K562 (cell line): ENCODE results near the gene RASSF3. TPM values are rescaled to one million over a fixed set of nuclear protein-coding genes. Genes with fewer than 3 reads are reported as not detected.

Experiments
- BDP1 ChIP-seq: IDR thresholded peaks from 3 replicates; pipeline ENCODE4 v1.6.1; 2011; ENCODE audit not compliant: insufficient read length, insufficient read depth
- BHLHE40 ChIP-seq: IDR thresholded peaks from 2 replicates; pipeline ENCODE4 v1.6.1; 2011; ENCODE audit warnings: low read length, improper control_type of control experiment
- BRD4 ChIP-seq: fragments of 200-600 bp; sonication (generic); IDR thresholded peaks from 2 replicates; pipeline ENCODE4 v1.6.1; 2017; ENCODE audit warnings: inconsistent platforms
- GABPA ChIP-seq: fragments of 200-800 bp; sonication (Bioruptor generic); conservative IDR thresholded peaks from 2 replicates; pipeline ENCODE4 v1.6.1; 2016; ENCODE audit warnings: low read depth, missing genetic modification characterization, missing compliant biosample characterization
- GTF2A2 ChIP-seq: IDR thresholded peaks from 2 replicates; pipeline ENCODE4 v1.6.1; 2016; ENCODE audit warnings: mild to moderate bottlenecking, missing genetic modification characterization, missing compliant biosample characterization
- JUND ChIP-seq, 2 experiments: IDR thresholded peaks; 2 replicates in 1 of 2; 3 replicates in 1 of 2; pipeline ENCODE4 v1.6.1; 2011; ENCODE audit warnings: borderline replicate concordance in 2 of 2, low read depth in 2 of 2, low read length in 2 of 2, improper control_type of control experiment in 1 of 2, missing biosample characterization in 1 of 2, missing genetic modification characterization in 1 of 2, missing genetic modification reagents in 1 of 2
- MYC ChIP-seq, 2 experiments: fragments of 250-450 bp in 1 of 2; sonication (Bioruptor Pico) in 1 of 2; IDR thresholded peaks; 2 replicates each; pipeline versions ENCODE4 v1.5.1 to v1.6.1; 2012 to 2021; ENCODE audit warnings: low read depth in 2 of 2, borderline replicate concordance in 1 of 2, improper control_type of control experiment in 1 of 2, low read length in 1 of 2, mild to moderate bottlenecking in 1 of 2, moderate library complexity in 1 of 2
- NCOA2 ChIP-seq, 2 experiments: fragments of 450-650 bp; IDR thresholded peaks; 2 replicates each; pipeline ENCODE4 v1.6.1; 2018; ENCODE audit warnings: mild to moderate bottlenecking in 2 of 2, moderate library complexity in 1 of 2; ENCODE audit not compliant: partially characterized antibody in 2 of 2
- NCOR1 ChIP-seq: fragments of 450-650 bp; IDR thresholded peaks from 2 replicates; pipeline ENCODE4 v1.6.1; 2016; ENCODE audit warnings: mild to moderate bottlenecking, moderate library complexity
- PHF8 ChIP-seq: fragments of 200-600 bp; sonication (generic); IDR thresholded peaks from 2 replicates; pipeline ENCODE4 v1.6.1; 2012; ENCODE audit warnings: mixed run types, mild to moderate bottlenecking, inconsistent platforms, low read length, moderate library complexity, borderline replicate concordance
- ZBTB7A ChIP-seq: IDR thresholded peaks from 2 replicates; pipeline ENCODE4 v1.6.1; 2011; ENCODE audit warnings: low read depth, mild to moderate bottlenecking, low read length, moderate library complexity, borderline replicate concordance; ENCODE audit not compliant: control insufficient read depth
- ZNF830 ChIP-seq: fragments of 250-450 bp; sonication (Bioruptor Pico); IDR thresholded peaks from 2 replicates; pipeline ENCODE4 v1.5.0; 2021; ENCODE audit warnings: mild to moderate bottlenecking
- polyA plus RNA-seq, 8 experiments: library from polyadenylated mRNA; depleted of rRNA in 4 of 8; stranded (reverse) in 5 of 8; unstranded in 3 of 8; fragments of >200 nt; fragmentation: Nextera tagmentation in 2 of 8; fragmentation: Illumina TruSeq in 1 of 8; extraction: Ambion mirVana in 2 of 8; extraction: Trizol in 1 of 8; gene quantifications; 2 replicates each; pipeline versions ENCODE4 v1.2.1 to v1.2.3, GENCODE V29; 2011 to 2014; ENCODE audit warnings: inconsistent platforms in 1 of 8, missing spikeins in 1 of 8
- total RNA-seq, 7 experiments: library from RNA; depleted of rRNA in 6 of 7; stranded (reverse); fragments of >200 nt in 6 of 7; fragmentation: Illumina TruSeq in 2 of 7; extraction: Trizol in 2 of 7; gene quantifications; 2 replicates each; pipeline versions ENCODE4 v1.2.1 to v1.2.3, GENCODE V29; 2011 to 2021; ENCODE audit warnings: low replicate concordance in 1 of 7
- TF ChIP-seq, protein P1 (sequence below): fragments of 250-450 bp; sonication (Bioruptor Pico); IDR thresholded peaks from 2 replicates; pipeline ENCODE4 v1.4.0; 2020; ENCODE audit warnings: mild to moderate bottlenecking, moderate library complexity, borderline replicate concordance
- TF ChIP-seq, protein P2 (sequence below): sonication (generic); formaldehyde crosslinking; IDR thresholded peaks from 2 replicates; pipeline ENCODE4 v1.8.0; 2022; ENCODE audit warnings: mild to moderate bottlenecking, missing genetic modification reagents
- TF ChIP-seq, protein P3 (sequence below): fragments of 450-650 bp; IDR thresholded peaks from 2 replicates; pipeline ENCODE4 v1.6.1; 2017; ENCODE audit warnings: antibody characterized with exemption, mild to moderate bottlenecking
- TF ChIP-seq, protein P4 (sequence below): sonication (generic); formaldehyde crosslinking; IDR thresholded peaks from 2 replicates; pipeline ENCODE4 v1.8.1; 2023; ENCODE audit warnings: mild to moderate bottlenecking, missing genetic modification reagents

Gene RASSF3
- total and polyA plus RNA-seq, 9 of the 15 experiments (the other 6 are each of a cell fraction or from before 2014, with no cell fraction given): 3.7 to 39.2 (median 20.2) TPM

DNA sequence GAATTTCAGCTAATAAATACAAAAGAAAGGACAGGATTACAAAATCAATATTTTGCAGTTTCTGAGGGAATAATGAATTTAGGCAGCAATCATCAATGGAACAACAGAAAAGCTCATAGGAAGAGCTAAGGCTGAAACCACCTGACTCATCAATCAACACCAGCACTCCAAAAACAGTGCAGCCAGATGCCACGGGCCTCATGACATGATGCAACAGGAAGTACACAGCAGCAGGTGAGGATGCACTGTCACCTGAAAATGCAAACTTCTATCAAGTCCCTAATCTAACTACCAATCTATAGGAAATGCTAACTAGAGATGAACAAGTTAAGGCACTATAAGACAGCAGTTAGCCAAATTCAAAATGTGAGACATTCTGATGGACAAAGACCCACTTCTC is 127.2 kb downstream of the RASSF3 start (continued):
- TF ChIP-seq, protein P1, sequence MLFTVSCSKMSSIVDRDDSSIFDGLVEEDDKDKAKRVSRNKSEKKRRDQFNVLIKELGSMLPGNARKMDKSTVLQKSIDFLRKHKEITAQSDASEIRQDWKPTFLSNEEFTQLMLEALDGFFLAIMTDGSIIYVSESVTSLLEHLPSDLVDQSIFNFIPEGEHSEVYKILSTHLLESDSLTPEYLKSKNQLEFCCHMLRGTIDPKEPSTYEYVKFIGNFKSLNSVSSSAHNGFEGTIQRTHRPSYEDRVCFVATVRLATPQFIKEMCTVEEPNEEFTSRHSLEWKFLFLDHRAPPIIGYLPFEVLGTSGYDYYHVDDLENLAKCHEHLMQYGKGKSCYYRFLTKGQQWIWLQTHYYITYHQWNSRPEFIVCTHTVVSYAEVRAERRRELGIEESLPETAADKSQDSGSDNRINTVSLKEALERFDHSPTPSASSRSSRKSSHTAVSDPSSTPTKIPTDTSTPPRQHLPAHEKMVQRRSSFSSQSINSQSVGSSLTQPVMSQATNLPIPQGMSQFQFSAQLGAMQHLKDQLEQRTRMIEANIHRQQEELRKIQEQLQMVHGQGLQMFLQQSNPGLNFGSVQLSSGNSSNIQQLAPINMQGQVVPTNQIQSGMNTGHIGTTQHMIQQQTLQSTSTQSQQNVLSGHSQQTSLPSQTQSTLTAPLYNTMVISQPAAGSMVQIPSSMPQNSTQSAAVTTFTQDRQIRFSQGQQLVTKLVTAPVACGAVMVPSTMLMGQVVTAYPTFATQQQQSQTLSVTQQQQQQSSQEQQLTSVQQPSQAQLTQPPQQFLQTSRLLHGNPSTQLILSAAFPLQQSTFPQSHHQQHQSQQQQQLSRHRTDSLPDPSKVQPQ: no peak
- TF ChIP-seq BRD4: no peak
- TF ChIP-seq NCOR1: no peak
- no peak for TF ChIP-seq BDP1
- TF ChIP-seq MYC (IDR thresholded peaks at IDR 0.05; ENCODE audit: low read depth, low read length): peak; percentile 62; the same call in 1 of the 2 replicates
- TF ChIP-seq MYC (CRISPR knock-in tag; IDR thresholded peaks at IDR 0.05; ENCODE audit: borderline replicate concordance, low read depth): no peak
- no peak for TF ChIP-seq ZNF830 (CRISPR knock-in tag)
- TF ChIP-seq, protein P2, sequence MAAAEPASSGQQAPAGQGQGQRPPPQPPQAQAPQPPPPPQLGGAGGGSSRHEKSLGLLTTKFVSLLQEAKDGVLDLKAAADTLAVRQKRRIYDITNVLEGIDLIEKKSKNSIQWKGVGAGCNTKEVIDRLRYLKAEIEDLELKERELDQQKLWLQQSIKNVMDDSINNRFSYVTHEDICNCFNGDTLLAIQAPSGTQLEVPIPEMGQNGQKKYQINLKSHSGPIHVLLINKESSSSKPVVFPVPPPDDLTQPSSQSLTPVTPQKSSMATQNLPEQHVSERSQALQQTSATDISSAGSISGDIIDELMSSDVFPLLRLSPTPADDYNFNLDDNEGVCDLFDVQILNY (CRISPR knock-in tag): no peak
- 0 out of 2 replicates have a peak, but pooled peaks have one; percentile 5 for TF ChIP-seq JUND (IDR thresholded peaks at IDR 0.05; ENCODE audit: borderline replicate concordance, low read depth, low read length)
- TF ChIP-seq JUND (tag; IDR thresholded peaks at IDR 0.05; ENCODE audit: borderline replicate concordance, low read depth, low read length): no peak
- TF ChIP-seq, protein P3, sequence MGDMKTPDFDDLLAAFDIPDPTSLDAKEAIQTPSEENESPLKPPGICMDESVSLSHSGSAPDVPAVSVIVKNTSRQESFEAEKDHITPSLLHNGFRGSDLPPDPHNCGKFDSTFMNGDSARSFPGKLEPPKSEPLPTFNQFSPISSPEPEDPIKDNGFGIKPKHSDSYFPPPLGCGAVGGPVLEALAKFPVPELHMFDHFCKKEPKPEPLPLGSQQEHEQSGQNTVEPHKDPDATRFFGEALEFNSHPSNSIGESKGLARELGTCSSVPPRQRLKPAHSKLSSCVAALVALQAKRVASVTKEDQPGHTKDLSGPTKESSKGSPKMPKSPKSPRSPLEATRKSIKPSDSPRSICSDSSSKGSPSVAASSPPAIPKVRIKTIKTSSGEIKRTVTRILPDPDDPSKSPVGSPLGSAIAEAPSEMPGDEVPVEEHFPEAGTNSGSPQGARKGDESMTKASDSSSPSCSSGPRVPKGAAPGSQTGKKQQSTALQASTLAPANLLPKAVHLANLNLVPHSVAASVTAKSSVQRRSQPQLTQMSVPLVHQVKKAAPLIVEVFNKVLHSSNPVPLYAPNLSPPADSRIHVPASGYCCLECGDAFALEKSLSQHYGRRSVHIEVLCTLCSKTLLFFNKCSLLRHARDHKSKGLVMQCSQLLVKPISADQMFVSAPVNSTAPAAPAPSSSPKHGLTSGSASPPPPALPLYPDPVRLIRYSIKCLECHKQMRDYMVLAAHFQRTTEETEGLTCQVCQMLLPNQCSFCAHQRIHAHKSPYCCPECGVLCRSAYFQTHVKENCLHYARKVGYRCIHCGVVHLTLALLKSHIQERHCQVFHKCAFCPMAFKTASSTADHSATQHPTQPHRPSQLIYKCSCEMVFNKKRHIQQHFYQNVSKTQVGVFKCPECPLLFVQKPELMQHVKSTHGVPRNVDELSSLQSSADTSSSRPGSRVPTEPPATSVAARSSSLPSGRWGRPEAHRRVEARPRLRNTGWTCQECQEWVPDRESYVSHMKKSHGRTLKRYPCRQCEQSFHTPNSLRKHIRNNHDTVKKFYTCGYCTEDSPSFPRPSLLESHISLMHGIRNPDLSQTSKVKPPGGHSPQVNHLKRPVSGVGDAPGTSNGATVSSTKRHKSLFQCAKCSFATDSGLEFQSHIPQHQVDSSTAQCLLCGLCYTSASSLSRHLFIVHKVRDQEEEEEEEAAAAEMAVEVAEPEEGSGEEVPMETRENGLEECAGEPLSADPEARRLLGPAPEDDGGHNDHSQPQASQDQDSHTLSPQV: 0 out of 2 replicates have a peak, but pooled peaks have one; percentile 21
- TF ChIP-seq PHF8: no peak
- no peak for TF ChIP-seq GTF2A2
- no peak for TF ChIP-seq BHLHE40
- no peak for TF ChIP-seq NCOA2 (IDR thresholded peaks at IDR 0.05; ENCODE audit: partially characterized antibody in 2 of 2)
- TF ChIP-seq, protein P4, sequence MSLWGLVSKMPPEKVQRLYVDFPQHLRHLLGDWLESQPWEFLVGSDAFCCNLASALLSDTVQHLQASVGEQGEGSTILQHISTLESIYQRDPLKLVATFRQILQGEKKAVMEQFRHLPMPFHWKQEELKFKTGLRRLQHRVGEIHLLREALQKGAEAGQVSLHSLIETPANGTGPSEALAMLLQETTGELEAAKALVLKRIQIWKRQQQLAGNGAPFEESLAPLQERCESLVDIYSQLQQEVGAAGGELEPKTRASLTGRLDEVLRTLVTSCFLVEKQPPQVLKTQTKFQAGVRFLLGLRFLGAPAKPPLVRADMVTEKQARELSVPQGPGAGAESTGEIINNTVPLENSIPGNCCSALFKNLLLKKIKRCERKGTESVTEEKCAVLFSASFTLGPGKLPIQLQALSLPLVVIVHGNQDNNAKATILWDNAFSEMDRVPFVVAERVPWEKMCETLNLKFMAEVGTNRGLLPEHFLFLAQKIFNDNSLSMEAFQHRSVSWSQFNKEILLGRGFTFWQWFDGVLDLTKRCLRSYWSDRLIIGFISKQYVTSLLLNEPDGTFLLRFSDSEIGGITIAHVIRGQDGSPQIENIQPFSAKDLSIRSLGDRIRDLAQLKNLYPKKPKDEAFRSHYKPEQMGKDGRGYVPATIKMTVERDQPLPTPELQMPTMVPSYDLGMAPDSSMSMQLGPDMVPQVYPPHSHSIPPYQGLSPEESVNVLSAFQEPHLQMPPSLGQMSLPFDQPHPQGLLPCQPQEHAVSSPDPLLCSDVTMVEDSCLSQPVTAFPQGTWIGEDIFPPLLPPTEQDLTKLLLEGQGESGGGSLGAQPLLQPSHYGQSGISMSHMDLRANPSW: no peak
- TF ChIP-seq ZBTB7A: no peak
- TF ChIP-seq GABPA (tag): peak; percentile 51; the same call in 1 of the 2 replicates
